Activated CD8-positive, alpha-beta memory T cell treated with anti-CD3 and anti-CD28 coated beads, Interleukin-2, amount 50 U/mL, for 1 hour (primary cell): ENCODE results near the gene TLE4.

Source experiments
- DNase-seq: peaks from one replicate; pipeline ENCODE4 v3.0.0-alpha.2; 2020; ENCODE audit errors: extremely low read depth

The TLE4 gene

GRCh38 chr9:79571309-79572031 lies at the start of gene TLE4:
TSS of gene TLE4 (plus strand) at chr9:79571965. CDS start at chr9:79572791, 826 bp downstream.
- DNase-seq = peak; percentile 100

- DNase-seq = no peak
These were observed 49.0 kb upstream of the TLE4 start for GRCh38 chr9:79522793-79523192.

- no peak for DNase-seq
These were observed 47.5 kb upstream of the TLE4 start for GRCh38 chr9:79524266-79524665.

- no peak for DNase-seq
These were observed 45.6 kb upstream of the TLE4 start for GRCh38 chr9:79526149-79526672.

- DNase-seq = no peak
These were observed 36.2 kb upstream of the TLE4 start for GRCh38 chr9:79535534-79535933.

GRCh38 chr9:79537838-79538237 lies 33.9 kb upstream of the TLE4 start:
- no peak for DNase-seq

- DNase-seq = no peak
These were observed 28.8 kb upstream of the TLE4 start for GRCh38 chr9:79542735-79543620.

GRCh38 chr9:79544375-79544774 lies 27.4 kb upstream of the TLE4 start:
- peak; percentile 19 for DNase-seq

GRCh38 chr9:79551586-79551985 lies 20.2 kb upstream of the TLE4 start:
- DNase-seq = no peak

- DNase-seq = no peak
These were observed 19.8 kb upstream of the TLE4 start for GRCh38 chr9:79551994-79552393.

GRCh38 chr9:79555474-79556089 lies 16.2 kb upstream of the TLE4 start:
- DNase-seq = no peak

- DNase-seq = no peak
These were observed 12.1 kb upstream of the TLE4 start for GRCh38 chr9:79559495-79560181.

GRCh38 chr9:79562749-79563386 lies 8.9 kb upstream of the TLE4 start:
- no peak for DNase-seq

- no peak for DNase-seq
These were observed 7.7 kb upstream of the TLE4 start for GRCh38 chr9:79564105-79564504.

GRCh38 chr9:79565245-79565644 lies 6.5 kb upstream of the TLE4 start:
- DNase-seq = no peak

- no peak for DNase-seq
These were observed 4.1 kb upstream of the TLE4 start for GRCh38 chr9:79567671-79568098.

- no peak for DNase-seq
These were observed 3.2 kb upstream of the TLE4 start for GRCh38 chr9:79568337-79569101.

GRCh38 chr9:79569814-79570447 lies 1.8 kb upstream of the TLE4 start:
- no peak for DNase-seq

- DNase-seq = no peak
These were observed 1.1 kb upstream of the TLE4 start for GRCh38 chr9:79570448-79571308.
